Smooth muscle cell (in vitro differentiated cells): ENCODE measurements around the gene HACE1. TPM values are rescaled to one million over a fixed set of nuclear protein-coding genes. Genes with fewer than 3 reads are reported as not detected.
"Not testable (repeated sequence)": the region's sequence is repeated elsewhere in the genome, so short reads cannot be mapped to it uniquely, and the experiment has no call there.

Experiments used
- DNase-seq: peaks from one replicate; lab custom pipeline; 2025; ENCODE audit not compliant: unreplicated experiment; lab: John Stamatoyannopoulos, UW
- H2AFZ ChIP-seq: fragments of 200-600 bp; sonication (generic); 2 replicates; pipeline ENCODE4 v1.6.0; 2016; ENCODE audit warnings: antibody characterized with exemption, low read depth, mild to moderate bottlenecking
- H3F3A ChIP-seq: fragments of 200-600 bp; sonication (generic); 2 replicates; pipeline ENCODE4 v1.6.0; 2017; ENCODE audit warnings: antibody characterized with exemption, low read depth
- H3K27ac ChIP-seq: fragments of 200-600 bp; sonication (generic); 2 replicates; pipeline ENCODE4 v1.5.1; 2016; ENCODE audit warnings: low read depth, mild to moderate bottlenecking
- H3K27me3 ChIP-seq: fragments of 200-600 bp; sonication (generic); 2 replicates; pipeline ENCODE4 v1.6.1; 2016; ENCODE audit warnings: low read depth, mild to moderate bottlenecking
- H3K36me3 ChIP-seq: fragments of 200-600 bp; sonication (generic); 2 replicates; pipeline ENCODE4 v1.5.1; 2016; ENCODE audit warnings: low read depth
- H3K4me1 ChIP-seq: fragments of 200-600 bp; sonication (generic); 2 replicates; pipeline ENCODE4 v1.5.1; 2016; ENCODE audit warnings: low read depth
- H3K4me2 ChIP-seq: fragments of 200-600 bp; sonication (generic); 2 replicates; pipeline ENCODE4 v1.6.0; 2016; ENCODE audit warnings: mild to moderate bottlenecking
- H3K4me3 ChIP-seq: fragments of 200-600 bp; sonication (generic); 2 replicates; pipeline ENCODE4 v1.5.1; 2016; ENCODE audit warnings: mild to moderate bottlenecking
- H3K79me2 ChIP-seq: fragments of 200-600 bp; sonication (generic); 2 replicates; pipeline ENCODE4 v1.6.0; 2016; ENCODE audit warnings: low read depth, mild to moderate bottlenecking
- H3K9ac ChIP-seq: fragments of 200-600 bp; sonication (generic); 2 replicates; pipeline ENCODE4 v1.6.0; 2016; ENCODE audit warnings: low read depth
- H3K9me3 ChIP-seq: fragments of 200-600 bp; sonication (generic); replicated peaks from 2 replicates; pipeline ENCODE4 v1.5.1; 2016; ENCODE audit warnings: low read depth
- H4K20me1 ChIP-seq: fragments of 200-600 bp; sonication (generic); 2 replicates; pipeline ENCODE4 v1.6.0; 2016; ENCODE audit warnings: low read depth
- WGBS: methylation state at CpG from one replicate; pipeline ENCODE4 v1.1.7; 2016; ENCODE audit warnings: low lambda C conversion rate; 5-methylcytosine and 5-hydroxymethylcytosine counted together
- polyA plus RNA-seq: library from polyadenylated mRNA; unstranded; fragments of >200 nt; fragmentation: Nextera tagmentation; extraction: Ambion mirVana; gene quantifications from 2 replicates; pipeline ENCODE4 v1.2.1, GENCODE V29; 2016
- total RNA-seq: library from RNA; depleted of rRNA; stranded (reverse); fragments of >200 nt; gene quantifications from 2 replicates; pipeline ENCODE4 v1.2.3, GENCODE V29; 2014
- TF ChIP-seq, protein P1 (sequence below): fragments of 200-600 bp; sonication (generic); IDR thresholded peaks from 2 replicates; pipeline ENCODE4 v1.5.1; 2017; ENCODE audit warnings: borderline replicate concordance, mild to moderate bottlenecking, antibody characterized with exemption; ENCODE audit not compliant: insufficient read depth, poor library complexity, severe bottlenecking

Gene HACE1
- total and polyA plus RNA-seq, 2 experiments from 2014 or later, result 7.1 to 21.7 TPM

- no peaks in the 10 kb centered on the region for H3K4me1 ChIP-seq
- no peak overlapping the region for H3K4me2 ChIP-seq
- H3K4me3 ChIP-seq, result no peak overlapping the region
- H3K79me2 ChIP-seq, result peaks cover 7% of the 10 kb centered on the region
- H3K27ac ChIP-seq, result no peak overlapping the region
- no peaks in the 10 kb centered on the region for H3K27me3 ChIP-seq
- H4K20me1 ChIP-seq, result no peaks in the 10 kb centered on the region
- no peak overlapping the region for H2AFZ ChIP-seq
- no peak overlapping the region for H3K9ac ChIP-seq
- no peaks in the 10 kb centered on the region for H3F3A ChIP-seq
- WGBS, result 95% methylated on average over 2 of the region's 2 CpGs
- H3K36me3 ChIP-seq, result no peaks in the 10 kb centered on the region
- TF ChIP-seq, protein P1, sequence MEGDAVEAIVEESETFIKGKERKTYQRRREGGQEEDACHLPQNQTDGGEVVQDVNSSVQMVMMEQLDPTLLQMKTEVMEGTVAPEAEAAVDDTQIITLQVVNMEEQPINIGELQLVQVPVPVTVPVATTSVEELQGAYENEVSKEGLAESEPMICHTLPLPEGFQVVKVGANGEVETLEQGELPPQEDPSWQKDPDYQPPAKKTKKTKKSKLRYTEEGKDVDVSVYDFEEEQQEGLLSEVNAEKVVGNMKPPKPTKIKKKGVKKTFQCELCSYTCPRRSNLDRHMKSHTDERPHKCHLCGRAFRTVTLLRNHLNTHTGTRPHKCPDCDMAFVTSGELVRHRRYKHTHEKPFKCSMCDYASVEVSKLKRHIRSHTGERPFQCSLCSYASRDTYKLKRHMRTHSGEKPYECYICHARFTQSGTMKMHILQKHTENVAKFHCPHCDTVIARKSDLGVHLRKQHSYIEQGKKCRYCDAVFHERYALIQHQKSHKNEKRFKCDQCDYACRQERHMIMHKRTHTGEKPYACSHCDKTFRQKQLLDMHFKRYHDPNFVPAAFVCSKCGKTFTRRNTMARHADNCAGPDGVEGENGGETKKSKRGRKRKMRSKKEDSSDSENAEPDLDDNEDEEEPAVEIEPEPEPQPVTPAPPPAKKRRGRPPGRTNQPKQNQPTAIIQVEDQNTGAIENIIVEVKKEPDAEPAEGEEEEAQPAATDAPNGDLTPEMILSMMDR, result no peak
- no peaks in the 10 kb centered on the region for H3K9me3 ChIP-seq
- DNase-seq, result no peak
Measured at GRCh38 chr6:104814743-104815142, 45.0 kb downstream of the HACE1 start.

DNA sequence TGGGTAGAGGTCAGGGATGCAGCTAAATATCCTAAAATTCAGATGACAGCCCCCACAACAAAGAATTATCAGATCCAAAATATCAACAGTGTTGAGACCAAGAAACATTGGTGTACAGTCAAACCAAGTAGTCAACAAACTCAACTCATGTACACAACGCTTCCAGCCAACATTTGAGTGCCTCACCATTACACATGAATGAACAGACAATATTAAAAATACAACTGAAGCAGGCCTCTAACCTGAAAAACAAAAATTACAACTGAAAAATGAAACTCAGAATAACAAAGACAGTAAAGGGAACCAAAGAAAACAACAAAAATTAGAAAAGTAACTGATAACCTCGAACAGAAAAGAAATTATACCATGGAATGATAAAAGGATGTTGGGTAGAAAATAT lies 46.2 kb downstream of the HACE1 start:
- no peak overlapping the region for H3K4me3 ChIP-seq
- H4K20me1 ChIP-seq, result no peaks in the 10 kb centered on the region
- H2AFZ ChIP-seq, result no peak overlapping the region
- H3K79me2 ChIP-seq, result peaks cover 7% of the 10 kb centered on the region
- 97% methylated on average over 2 of the region's 2 CpGs for WGBS
- H3K4me1 ChIP-seq, result no peaks in the 10 kb centered on the region
- DNase-seq, result no peak
- no peaks in the 10 kb centered on the region for H3K36me3 ChIP-seq
- no peaks in the 10 kb centered on the region for H3K9me3 ChIP-seq
- no peak overlapping the region for H3K9ac ChIP-seq
- no peaks in the 10 kb centered on the region for H3K27me3 ChIP-seq
- no peak overlapping the region for H3K4me2 ChIP-seq
- no peak overlapping the region for H3K27ac ChIP-seq
- H3F3A ChIP-seq, result no peaks in the 10 kb centered on the region
- TF ChIP-seq, protein P1, result no peak

- Histone ChIP-seq H3K9ac (no peak overlapping the region), H3K4me2 (no peak overlapping the region), H3K27me3 (no peaks in the 10 kb centered on the region), H3K27ac (no peak overlapping the region), H3K4me3 (no peak overlapping the region), H3K4me1 (no peaks in the 10 kb centered on the region), H3F3A (no peaks in the 10 kb centered on the region), H3K36me3 (peaks cover 4% of the 10 kb centered on the region), H2AFZ (no peak overlapping the region), H4K20me1 (no peaks in the 10 kb centered on the region), H3K79me2 (peaks cover 6% of the 10 kb centered on the region), H3K9me3 (no peaks in the 10 kb centered on the region)
- no peak for DNase-seq
- 98% methylated on average over 3 of the region's 3 CpGs for WGBS
- TF ChIP-seq, protein P1, result no peak
Measured at GRCh38 chr6:104809116-104809515, 50.6 kb downstream of the HACE1 start.

GRCh38 chr6:104805335-104805734 lies 54.4 kb downstream of the HACE1 start:
- H2AFZ ChIP-seq, H3K79me2 ChIP-seq, H4K20me1 ChIP-seq, H3K9ac ChIP-seq, H3K27me3 ChIP-seq, H3K4me1 ChIP-seq, DNase-seq, H3K4me2 ChIP-seq, H3F3A ChIP-seq, H3K4me3 ChIP-seq, H3K27ac ChIP-seq, H3K36me3 ChIP-seq, H3K9me3 ChIP-seq: not testable (repeated sequence)
- 97% methylated on average over 4 of the region's 4 CpGs for WGBS
